ENCODE results near the gene GALM.

GRCh38 chr2:38668092-38668491 lies 2.2 kb downstream of the GALM start:
- TF ChIP-seq RAD21 (IDR thresholded peaks at IDR 0.05) (no peak), REST (IDR thresholded peaks at IDR 0.05) (no peak), EGR1 (IDR thresholded peaks at IDR 0.05; ENCODE audit: low read depth in 2 of 2) (no peak), JUND (IDR thresholded peaks at IDR 0.05) (no peak), TAF1 (conservative IDR thresholded peaks at IDR 0.05) (no peak), HNF4A (conservative IDR thresholded peaks at IDR 0.05) (no peak), SP1 (IDR thresholded peaks at IDR 0.05) (no peak), GABPA (IDR thresholded peaks at IDR 0.05 in 1 of 2, conservative IDR thresholded peaks at IDR 0.05 in 1 of 2) (no peak), NR2F2 (IDR thresholded peaks at IDR 0.05) (no peak), ATF3 (IDR thresholded peaks at IDR 0.05) (no peak), YY1 (IDR thresholded peaks at IDR 0.05) (no peak), RXRA (IDR thresholded peaks at IDR 0.05) (no peak)
- TF ChIP-seq, protein P1, sequence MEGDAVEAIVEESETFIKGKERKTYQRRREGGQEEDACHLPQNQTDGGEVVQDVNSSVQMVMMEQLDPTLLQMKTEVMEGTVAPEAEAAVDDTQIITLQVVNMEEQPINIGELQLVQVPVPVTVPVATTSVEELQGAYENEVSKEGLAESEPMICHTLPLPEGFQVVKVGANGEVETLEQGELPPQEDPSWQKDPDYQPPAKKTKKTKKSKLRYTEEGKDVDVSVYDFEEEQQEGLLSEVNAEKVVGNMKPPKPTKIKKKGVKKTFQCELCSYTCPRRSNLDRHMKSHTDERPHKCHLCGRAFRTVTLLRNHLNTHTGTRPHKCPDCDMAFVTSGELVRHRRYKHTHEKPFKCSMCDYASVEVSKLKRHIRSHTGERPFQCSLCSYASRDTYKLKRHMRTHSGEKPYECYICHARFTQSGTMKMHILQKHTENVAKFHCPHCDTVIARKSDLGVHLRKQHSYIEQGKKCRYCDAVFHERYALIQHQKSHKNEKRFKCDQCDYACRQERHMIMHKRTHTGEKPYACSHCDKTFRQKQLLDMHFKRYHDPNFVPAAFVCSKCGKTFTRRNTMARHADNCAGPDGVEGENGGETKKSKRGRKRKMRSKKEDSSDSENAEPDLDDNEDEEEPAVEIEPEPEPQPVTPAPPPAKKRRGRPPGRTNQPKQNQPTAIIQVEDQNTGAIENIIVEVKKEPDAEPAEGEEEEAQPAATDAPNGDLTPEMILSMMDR (IDR thresholded peaks at IDR 0.05; ENCODE audit: low read depth, low read length, missing input control), result no peak
- TF ChIP-seq, protein P2, sequence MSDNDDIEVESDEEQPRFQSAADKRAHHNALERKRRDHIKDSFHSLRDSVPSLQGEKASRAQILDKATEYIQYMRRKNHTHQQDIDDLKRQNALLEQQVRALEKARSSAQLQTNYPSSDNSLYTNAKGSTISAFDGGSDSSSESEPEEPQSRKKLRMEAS (IDR thresholded peaks at IDR 0.05), result no peak

Data from liver (tissue), 3 donors.